Right kidney (tissue), 1 donor: ENCODE data around the gene PPP6R2.
"Not testable (repeated sequence)": the region's sequence is repeated elsewhere in the genome, so short reads cannot be mapped to it uniquely, and the experiment has no call there.

ENCODE experiments used
- DNase-seq: peaks from one replicate; pipeline ENCODE4 v3.0.0-alpha.2; 2016

Gene PPP6R2

GRCh38 chr22:50400406-50400805 lies 57.3 kb downstream of the PPP6R2 start:
- no peak for DNase-seq

- no peak for DNase-seq
These were observed 57.8 kb downstream of the PPP6R2 start for GRCh38 chr22:50400931-50401330.

- no peak for DNase-seq
These were observed 58.8 kb downstream of the PPP6R2 start for GRCh38 chr22:50401907-50402306.

GRCh38 chr22:50403701-50404101 lies 60.6 kb downstream of the PPP6R2 start:
- DNase-seq, result peak; percentile 16

- no peak for DNase-seq
These were observed 63.5 kb downstream of the PPP6R2 start for GRCh38 chr22:50406416-50407170.

GRCh38 chr22:50408311-50408710 lies 65.2 kb downstream of the PPP6R2 start:
- DNase-seq, result no peak

GRCh38 chr22:50408954-50409353 lies 65.8 kb downstream of the PPP6R2 start:
- DNase-seq, result not testable (repeated sequence)

GRCh38 chr22:50414476-50415248 lies 71.5 kb downstream of the PPP6R2 start:
- DNase-seq, result no peak

GRCh38 chr22:50415426-50415825 lies 72.3 kb downstream of the PPP6R2 start:
- DNase-seq, result no peak

GRCh38 chr22:50416996-50417395 lies 73.9 kb downstream of the PPP6R2 start:
- DNase-seq, result no peak

- no peak for DNase-seq
These were observed 74.5 kb downstream of the PPP6R2 start for GRCh38 chr22:50417411-50418210.

GRCh38 chr22:50418624-50419023 lies 75.5 kb downstream of the PPP6R2 start:
- no peak for DNase-seq

- DNase-seq, result no peak
These were observed 76.0 kb downstream of the PPP6R2 start for GRCh38 chr22:50419116-50419515.

- no peak for DNase-seq
These were observed 76.9 kb downstream of the PPP6R2 start for GRCh38 chr22:50420015-50420414.

- DNase-seq, result no peak
These were observed 77.5 kb downstream of the PPP6R2 start for GRCh38 chr22:50420581-50420980.

GRCh38 chr22:50422046-50422445 lies 78.9 kb downstream of the PPP6R2 start:
- no peak for DNase-seq

GRCh38 chr22:50422961-50423815 lies 80.1 kb downstream of the PPP6R2 start:
- DNase-seq, result no peak

GRCh38 chr22:50423956-50424355 lies 80.8 kb downstream of the PPP6R2 start:
- DNase-seq, result no peak

- DNase-seq, result no peak
These were observed 82.2 kb downstream of the PPP6R2 start for GRCh38 chr22:50425179-50425916.

- DNase-seq, result no peak
These were observed 89.2 kb downstream of the PPP6R2 start for GRCh38 chr22:50432131-50432876.
